Osteocyte (in vitro differentiated cells): ENCODE measurements around the gene COL6A6. TPM values are rescaled to one million over a fixed set of nuclear protein-coding genes. Genes with fewer than 3 reads are reported as not detected.

Experiments
- DNase-seq: peaks from one replicate; pipeline ENCODE4 v3.0.0; 2021; ENCODE audit warnings: mixed read lengths; ENCODE audit not compliant: unreplicated experiment; ENCODE audit errors: extremely low spot score
- H3K27ac Mint-ChIP-seq: one replicate; pipeline ENCODE4 v1.8.0; 2021; ENCODE audit warnings: mild to moderate bottlenecking, mixed read lengths; ENCODE audit not compliant: unreplicated experiment
- H3K27me3 Mint-ChIP-seq: one replicate; pipeline ENCODE4 v1.8.0; 2021; ENCODE audit warnings: mixed read lengths; ENCODE audit not compliant: unreplicated experiment
- H3K36me3 Mint-ChIP-seq: one replicate; pipeline ENCODE4 v1.8.0; 2021; ENCODE audit warnings: mixed read lengths; ENCODE audit not compliant: unreplicated experiment
- H3K4me1 Mint-ChIP-seq: one replicate; pipeline ENCODE4 v1.8.0; 2021; ENCODE audit warnings: mixed read lengths; ENCODE audit not compliant: unreplicated experiment
- H3K4me3 Mint-ChIP-seq: one replicate; pipeline ENCODE4 v1.8.0; 2021; ENCODE audit warnings: mild to moderate bottlenecking, moderate library complexity, mixed read lengths; ENCODE audit not compliant: unreplicated experiment
- H3K9me3 Mint-ChIP-seq: one replicate; pipeline ENCODE4 v1.8.0; 2021; ENCODE audit warnings: mixed read lengths; ENCODE audit not compliant: unreplicated experiment
- CTCF ChIP-seq: fragments of 200-600 bp; sonication (generic); IDR thresholded peaks from 2 replicates; pipeline ENCODE4 v1.5.0; 2021; ENCODE audit warnings: antibody characterized with exemption, mild to moderate bottlenecking, moderate library complexity
- total RNA-seq: library from RNA; stranded (reverse); gene quantifications from 2 replicates; pipeline ENCODE4 v1.2.1, GENCODE V29; 2021

COL6A6 gene
- total RNA-seq, 1 donor from 2014 or later = not detected

GRCh38 chr3:130504701-130505100 lies 12.3 kb upstream of the COL6A6 start:
- Mint-ChIP-seq H3K4me1 (no peaks in the 10 kb centered on the region), H3K9me3 (no peaks in the 10 kb centered on the region), H3K27ac (no peak overlapping the region), H3K36me3 (no peaks in the 10 kb centered on the region), H3K4me3 (no peak overlapping the region), H3K27me3 (peaks cover 8% of the 10 kb centered on the region)
- TF ChIP-seq CTCF = no peak
- no peak for DNase-seq

- no peak overlapping the region for H3K27ac Mint-ChIP-seq
- peaks cover 8% of the 10 kb centered on the region for H3K27me3 Mint-ChIP-seq
- no peaks in the 10 kb centered on the region for H3K9me3 Mint-ChIP-seq
- no peaks in the 10 kb centered on the region for H3K36me3 Mint-ChIP-seq
- no peak for DNase-seq
- no peak for TF ChIP-seq CTCF
- no peaks in the 10 kb centered on the region for H3K4me1 Mint-ChIP-seq
- no peak overlapping the region for H3K4me3 Mint-ChIP-seq
Measured at GRCh38 chr3:130506031-130506430, 10.9 kb upstream of the COL6A6 start.

- Mint-ChIP-seq H3K4me1 (no peaks in the 10 kb centered on the region), H3K27me3 (peaks cover 4% of the 10 kb centered on the region), H3K27ac (no peak overlapping the region), H3K9me3 (no peaks in the 10 kb centered on the region), H3K36me3 (no peaks in the 10 kb centered on the region), H3K4me3 (no peak overlapping the region)
- no peak for DNase-seq
- no peak for TF ChIP-seq CTCF
Measured at GRCh38 chr3:130507746-130508145, 9.2 kb upstream of the COL6A6 start.

GRCh38 chr3:130509008-130509407 lies 8.0 kb upstream of the COL6A6 start:
- DNase-seq = no peak
- H3K27ac Mint-ChIP-seq = no peak overlapping the region
- no peak overlapping the region for H3K4me3 Mint-ChIP-seq
- H3K9me3 Mint-ChIP-seq = no peaks in the 10 kb centered on the region
- peaks cover 7% of the 10 kb centered on the region for H3K27me3 Mint-ChIP-seq
- TF ChIP-seq CTCF = no peak
- H3K36me3 Mint-ChIP-seq = no peaks in the 10 kb centered on the region
- H3K4me1 Mint-ChIP-seq = no peaks in the 10 kb centered on the region

GRCh38 chr3:130514681-130515080 lies 2.3 kb upstream of the COL6A6 start:
- H3K27ac Mint-ChIP-seq = no peak overlapping the region
- H3K9me3 Mint-ChIP-seq = no peaks in the 10 kb centered on the region
- H3K36me3 Mint-ChIP-seq = no peaks in the 10 kb centered on the region
- peaks cover 32% of the 10 kb centered on the region for H3K27me3 Mint-ChIP-seq
- TF ChIP-seq CTCF = no peak
- DNase-seq = no peak
- no peaks in the 10 kb centered on the region for H3K4me1 Mint-ChIP-seq
- no peak overlapping the region for H3K4me3 Mint-ChIP-seq
